ENCODE data around the gene HEXD. TPM values are rescaled to one million over a fixed set of nuclear protein-coding genes. Genes with fewer than 3 reads are reported as not detected.

HEXD gene
- total and polyA plus RNA-seq, 12 donors = 8.9 to 292 (median 43.8) TPM

DNA sequence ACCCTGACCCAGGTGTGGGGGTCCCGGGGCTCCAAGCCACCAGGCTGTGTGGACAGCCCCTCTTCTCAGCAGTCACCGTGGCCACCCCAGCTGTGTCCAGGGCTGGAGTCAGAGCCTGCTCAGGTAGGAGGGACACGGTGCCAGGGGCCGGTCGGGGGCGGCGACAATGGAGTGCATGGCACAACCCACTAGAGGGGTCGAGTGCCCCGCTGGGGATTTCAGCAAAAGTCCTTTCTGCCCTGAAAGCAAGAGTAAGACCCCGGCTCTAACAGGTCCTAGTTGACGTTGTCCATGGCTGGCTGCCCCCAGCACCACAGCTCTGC is 35.3 kb upstream of the HEXD start:
- Histone ChIP-seq H3K4me1 (replicated peaks in 1 of 2) (peaks cover 9 to 17% of the 10 kb centered on the region in 2 donors), H3K9me3 (replicated peaks in 1 of 3) (no peaks in the 10 kb centered on the region), H3K4me3 (no peak overlapping the region), H3K27ac (no peak overlapping the region), H3K36me3 (replicated peaks in 1 of 2) (no peaks in the 10 kb centered on the region), H3K27me3 (peaks cover 16% of the 10 kb centered on the region)
- TF ChIP-seq, protein P1, sequence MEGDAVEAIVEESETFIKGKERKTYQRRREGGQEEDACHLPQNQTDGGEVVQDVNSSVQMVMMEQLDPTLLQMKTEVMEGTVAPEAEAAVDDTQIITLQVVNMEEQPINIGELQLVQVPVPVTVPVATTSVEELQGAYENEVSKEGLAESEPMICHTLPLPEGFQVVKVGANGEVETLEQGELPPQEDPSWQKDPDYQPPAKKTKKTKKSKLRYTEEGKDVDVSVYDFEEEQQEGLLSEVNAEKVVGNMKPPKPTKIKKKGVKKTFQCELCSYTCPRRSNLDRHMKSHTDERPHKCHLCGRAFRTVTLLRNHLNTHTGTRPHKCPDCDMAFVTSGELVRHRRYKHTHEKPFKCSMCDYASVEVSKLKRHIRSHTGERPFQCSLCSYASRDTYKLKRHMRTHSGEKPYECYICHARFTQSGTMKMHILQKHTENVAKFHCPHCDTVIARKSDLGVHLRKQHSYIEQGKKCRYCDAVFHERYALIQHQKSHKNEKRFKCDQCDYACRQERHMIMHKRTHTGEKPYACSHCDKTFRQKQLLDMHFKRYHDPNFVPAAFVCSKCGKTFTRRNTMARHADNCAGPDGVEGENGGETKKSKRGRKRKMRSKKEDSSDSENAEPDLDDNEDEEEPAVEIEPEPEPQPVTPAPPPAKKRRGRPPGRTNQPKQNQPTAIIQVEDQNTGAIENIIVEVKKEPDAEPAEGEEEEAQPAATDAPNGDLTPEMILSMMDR (IDR thresholded peaks at IDR 0.05) = no peak
- TF ChIP-seq POLR2A (IDR thresholded peaks at IDR 0.05) = no peak
- WGBS, 4 donors = 73 to 79% (median 77%) methylated on average over 2 to 11 of the region's 11 CpGs
- intact Hi-C loops (cut with DNase I) = no loop called here
- no peak for DNase-seq

DNA sequence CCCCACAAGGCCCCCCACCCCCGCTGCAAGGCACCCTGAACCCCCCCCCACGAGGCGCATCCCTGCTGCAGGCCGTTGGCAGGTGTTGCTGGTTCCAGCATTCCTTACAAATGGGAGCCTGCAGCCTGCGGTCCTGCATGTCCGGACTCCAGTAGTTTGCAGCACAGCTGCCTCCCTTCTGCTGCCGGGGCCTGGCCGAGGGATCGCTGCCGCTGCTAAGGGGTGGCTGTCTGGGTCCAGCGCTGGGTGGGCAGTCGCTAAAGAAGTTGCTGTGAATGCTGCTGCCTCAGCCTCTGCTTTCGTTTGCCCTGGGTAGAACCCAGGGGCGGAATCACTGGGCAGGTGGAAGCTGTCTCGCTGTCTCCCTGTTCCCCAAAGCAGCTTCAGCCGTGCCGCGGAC is 34.7 kb upstream of the HEXD start:
- H3K27me3 ChIP-seq = peaks cover 11% of the 10 kb centered on the region
- no peak for TF ChIP-seq POLR2A (IDR thresholded peaks at IDR 0.05)
- TF ChIP-seq, protein P1 (IDR thresholded peaks at IDR 0.05) = no peak

DNA sequence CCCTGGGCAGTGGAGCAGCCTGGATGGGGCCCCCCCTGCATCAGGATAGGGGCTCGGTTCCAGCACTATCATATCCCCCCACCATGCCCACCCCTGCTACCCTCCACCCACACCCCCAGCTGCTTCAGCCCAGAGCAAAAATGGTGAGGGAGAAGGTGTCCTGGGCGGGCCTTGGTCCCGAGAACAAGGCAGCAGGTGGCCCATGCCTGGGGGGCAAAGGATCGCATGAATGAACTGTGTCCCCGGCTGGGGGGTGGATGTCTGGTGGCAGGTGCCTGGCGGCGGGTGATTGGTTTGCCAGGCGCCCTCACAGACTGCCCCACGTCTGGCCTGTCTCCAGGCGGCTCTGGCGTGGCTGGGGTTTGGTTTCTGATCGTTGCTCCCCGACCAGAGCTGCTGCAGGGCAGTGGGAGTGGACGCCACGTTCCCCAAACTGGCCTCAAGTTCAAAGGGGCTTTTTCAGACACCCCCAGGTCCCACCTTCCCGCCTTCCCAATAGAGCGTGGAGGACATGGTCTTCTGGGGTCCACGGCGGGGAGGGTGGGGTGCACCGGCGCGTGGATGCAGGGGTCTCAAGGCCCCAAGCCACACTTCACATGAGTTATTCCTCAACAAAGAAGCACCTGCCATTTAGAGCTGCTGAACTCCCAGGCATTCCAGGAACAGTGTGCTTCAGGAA is 34.0 kb upstream of the HEXD start:
- intact Hi-C loops (cut with DNase I) = no loop called here
- WGBS, 4 donors = 61 to 76% (median 67%) methylated on average over 9 to 22 of the region's 22 CpGs
- Histone ChIP-seq H3K36me3 (replicated peaks in 1 of 2) (no peaks in the 10 kb centered on the region), H3K27me3 (peaks cover 11% of the 10 kb centered on the region), H3K4me1 (replicated peaks in 1 of 2) (peaks cover 9 to 17% of the 10 kb centered on the region in 2 donors), H3K4me3 (no peak overlapping the region), H3K9me3 (replicated peaks in 1 of 3) (no peaks in the 10 kb centered on the region), H3K27ac (peak overlapping the region in 1 of 5 donors; percentile 35)
- TF ChIP-seq POLR2A (IDR thresholded peaks at IDR 0.05) = no peak
- TF ChIP-seq, protein P1 (IDR thresholded peaks at IDR 0.05) = no peak
- no peak for DNase-seq

More for the DNA sequence above, 34.7 kb upstream of the HEXD start:
- H3K9me3 ChIP-seq (replicated peaks in 1 of 3) = no peaks in the 10 kb centered on the region
- no peaks in the 10 kb centered on the region for H3K36me3 ChIP-seq (replicated peaks in 1 of 2)
- peaks cover 9 to 17% of the 10 kb centered on the region in 2 donors for H3K4me1 ChIP-seq (replicated peaks in 1 of 2)
- no peak overlapping the region for H3K4me3 ChIP-seq
- WGBS, 4 donors = 58 to 75% (median 66%) methylated on average over 12 to 18 of the region's 18 CpGs
- H3K27ac ChIP-seq = no peak overlapping the region
- intact Hi-C loops (cut with DNase I) = no loop called here
- DNase-seq = no peak

DNA sequence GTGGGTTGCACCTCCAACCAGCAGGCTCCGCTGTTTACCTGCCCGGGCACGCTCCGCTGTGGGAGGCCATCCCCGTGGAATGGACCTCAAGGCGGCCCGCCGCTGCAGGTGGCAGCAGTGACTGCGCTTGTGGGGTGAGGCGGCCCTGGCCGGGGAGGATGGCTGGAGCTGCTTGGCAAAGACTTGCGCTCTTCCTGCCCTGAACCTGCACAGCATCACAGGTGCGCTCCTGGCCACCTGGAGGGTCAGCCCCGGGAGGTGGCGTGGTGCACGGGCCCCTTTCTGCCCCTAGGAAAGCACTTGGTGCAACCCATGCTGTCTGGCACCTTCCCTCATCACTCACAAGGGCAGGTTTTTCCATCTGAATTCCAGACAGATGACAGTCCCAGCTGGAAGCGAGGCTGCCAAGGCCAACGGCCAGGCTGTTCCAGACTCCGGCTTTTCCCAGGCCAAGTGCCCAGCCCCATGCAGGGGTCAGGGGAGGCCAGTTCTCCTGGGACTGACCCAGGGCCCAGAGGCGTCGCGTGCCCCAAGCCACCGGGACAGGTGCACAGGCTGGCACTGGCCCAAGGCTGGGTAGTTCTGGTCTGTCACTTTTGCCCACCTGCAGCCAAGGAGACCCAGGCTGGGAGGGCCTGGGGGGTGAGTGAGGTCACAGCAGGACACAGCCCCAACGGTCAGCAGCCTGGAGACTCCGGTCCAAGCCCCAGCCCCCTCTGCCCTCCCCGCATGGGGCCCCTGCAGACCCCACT is 33.2 kb upstream of the HEXD start:
- H3K27ac ChIP-seq = peak overlapping the region in 2 of 5 donors; percentile 35 to 51
- H3K4me3 ChIP-seq = no peak overlapping the region
- H3K27me3 ChIP-seq = peaks cover 6% of the 10 kb centered on the region
- TF ChIP-seq POLR2A (IDR thresholded peaks at IDR 0.05) = no peak
- TF ChIP-seq, protein P1 (IDR thresholded peaks at IDR 0.05) = peak in 1 of 6 experiments; percentile 19
- peaks cover 9 to 17% of the 10 kb centered on the region in 2 donors for H3K4me1 ChIP-seq (replicated peaks in 1 of 2)
- H3K36me3 ChIP-seq (replicated peaks in 1 of 2) = no peaks in the 10 kb centered on the region
- DNase-seq = peak; percentile 73 to 92 (median 86)
- WGBS, 4 donors = 25 to 47% (median 32%) methylated on average over 11 to 26 of the region's 26 CpGs; no CpG with 5 or more reads in 1 of the 4 donors
- intact Hi-C loops (cut with DNase I) = no loop called here
- no peaks in the 10 kb centered on the region for H3K9me3 ChIP-seq (replicated peaks in 1 of 3)
